ENCODE results near the gene XIRP2.
A peak's percentile ranks its signal among the peaks of the same experiment; 100 is the strongest.

Gene XIRP2, protein sequence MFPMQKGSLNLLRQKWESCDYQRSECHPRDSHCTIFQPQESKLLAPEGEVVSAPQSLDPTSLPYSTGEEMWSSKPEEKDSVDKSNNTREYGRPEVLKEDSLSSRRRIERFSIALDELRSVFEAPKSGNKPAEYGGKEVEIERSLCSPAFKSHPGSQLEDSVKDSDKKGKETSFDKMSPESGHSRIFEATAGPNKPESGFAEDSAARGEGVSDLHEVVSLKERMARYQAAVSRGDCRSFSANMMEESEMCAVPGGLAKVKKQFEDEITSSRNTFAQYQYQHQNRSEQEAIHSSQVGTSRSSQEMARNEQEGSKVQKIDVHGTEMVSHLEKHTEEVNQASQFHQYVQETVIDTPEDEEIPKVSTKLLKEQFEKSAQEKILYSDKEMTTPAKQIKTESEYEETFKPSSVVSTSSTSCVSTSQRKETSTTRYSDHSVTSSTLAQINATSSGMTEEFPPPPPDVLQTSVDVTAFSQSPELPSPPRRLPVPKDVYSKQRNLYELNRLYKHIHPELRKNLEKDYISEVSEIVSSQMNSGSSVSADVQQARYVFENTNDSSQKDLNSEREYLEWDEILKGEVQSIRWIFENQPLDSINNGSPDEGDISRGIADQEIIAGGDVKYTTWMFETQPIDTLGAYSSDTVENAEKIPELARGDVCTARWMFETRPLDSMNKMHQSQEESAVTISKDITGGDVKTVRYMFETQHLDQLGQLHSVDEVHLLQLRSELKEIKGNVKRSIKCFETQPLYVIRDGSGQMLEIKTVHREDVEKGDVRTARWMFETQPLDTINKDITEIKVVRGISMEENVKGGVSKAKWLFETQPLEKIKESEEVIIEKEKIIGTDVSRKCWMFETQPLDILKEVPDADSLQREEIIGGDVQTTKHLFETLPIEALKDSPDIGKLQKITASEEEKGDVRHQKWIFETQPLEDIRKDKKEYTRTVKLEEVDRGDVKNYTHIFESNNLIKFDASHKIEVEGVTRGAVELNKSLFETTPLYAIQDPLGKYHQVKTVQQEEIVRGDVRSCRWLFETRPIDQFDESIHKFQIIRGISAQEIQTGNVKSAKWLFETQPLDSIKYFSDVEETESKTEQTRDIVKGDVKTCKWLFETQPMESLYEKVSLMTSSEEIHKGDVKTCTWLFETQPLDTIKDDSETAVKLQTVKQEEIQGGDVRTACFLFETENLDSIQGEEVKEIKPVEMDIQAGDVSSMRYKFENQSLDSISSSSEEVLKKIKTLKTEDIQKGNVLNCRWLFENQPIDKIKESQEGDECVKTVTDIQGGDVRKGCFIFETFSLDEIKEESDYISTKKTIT (N-terminal part only)

DNA sequence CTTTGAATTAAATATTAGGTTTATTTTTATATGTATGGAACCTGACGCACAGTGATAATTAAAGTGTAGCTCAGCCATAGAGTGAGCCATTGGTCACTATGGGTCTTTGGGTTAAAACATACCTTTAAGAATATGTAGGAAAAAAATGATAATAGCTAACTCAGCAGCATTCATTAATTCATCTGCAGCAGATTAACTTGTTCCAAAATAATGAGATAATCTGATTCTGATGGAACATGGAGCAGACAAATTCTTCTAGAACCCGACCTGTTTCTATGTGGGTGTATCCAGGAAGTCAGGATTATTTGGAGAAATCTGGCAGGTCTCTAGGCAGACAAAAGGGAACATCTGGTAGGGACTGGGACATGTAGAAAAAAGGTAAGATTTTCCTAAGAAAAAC is at the start of gene XIRP2:
TSS of gene XIRP2 (plus strand) at position 301 of the 400 bp plus-strand sequence. CDS start 15,003 bp downstream, outside the sequence.
- no peak for DNase-seq

DNA sequence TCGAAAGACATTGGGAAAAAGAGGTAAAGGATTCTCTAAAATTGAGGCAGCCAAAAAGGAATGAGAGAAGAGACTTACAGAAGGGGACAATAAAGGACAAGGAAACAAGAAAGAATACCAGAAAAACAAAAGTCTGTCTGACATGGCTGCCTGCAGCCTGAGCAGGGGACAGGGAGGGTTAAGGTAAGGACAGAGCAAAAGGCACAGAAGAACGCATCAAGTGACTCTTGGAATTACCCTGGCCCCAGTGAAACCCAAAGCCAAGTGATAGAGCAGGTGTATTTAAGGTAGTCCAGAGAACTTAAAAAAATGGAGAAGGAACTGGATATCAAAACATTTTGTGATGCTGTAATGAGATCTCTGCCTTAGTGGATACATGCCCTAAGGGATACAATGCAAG is 47.1 kb upstream of the XIRP2 start:
- DNase-seq, result no peak

DNA sequence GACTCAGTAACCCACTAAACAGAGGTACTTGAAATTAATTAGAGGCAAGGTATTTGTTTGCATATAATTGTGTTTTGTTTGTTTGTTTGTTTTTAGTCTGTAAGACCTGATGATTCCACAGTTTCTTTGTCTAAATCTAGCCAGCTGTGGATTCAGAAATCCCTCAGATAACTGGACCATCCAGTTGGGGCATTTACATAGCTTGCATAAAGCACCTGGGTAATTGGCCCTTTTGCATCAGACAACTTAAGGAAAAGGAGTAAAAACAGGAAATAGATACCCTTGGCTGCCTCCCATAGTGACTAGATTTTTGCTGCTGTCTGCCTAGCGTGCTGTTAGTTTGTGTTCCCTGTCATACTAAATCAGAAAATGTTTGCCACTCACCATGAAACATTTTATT is 46.6 kb upstream of the XIRP2 start:
- DNase-seq, result no peak

DNA sequence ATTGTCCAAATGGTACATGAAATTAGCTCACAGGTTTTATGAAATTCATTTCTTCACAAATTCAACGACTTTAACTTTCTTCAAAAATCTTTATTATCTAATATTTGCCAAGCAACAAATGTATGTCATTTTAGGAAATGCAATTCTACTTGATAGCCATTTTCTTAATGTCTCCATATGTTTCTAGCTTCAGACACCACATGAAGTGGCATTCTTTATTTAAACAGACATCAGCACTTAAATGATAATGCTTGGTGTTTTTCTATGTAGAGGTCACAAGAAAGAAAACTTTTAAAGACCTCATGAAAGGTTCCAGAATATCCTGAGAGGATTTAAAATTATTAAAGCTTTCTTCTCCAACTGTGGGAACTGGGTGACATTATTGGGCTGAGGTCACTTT is 44.2 kb upstream of the XIRP2 start:
- DNase-seq, result no peak

DNA sequence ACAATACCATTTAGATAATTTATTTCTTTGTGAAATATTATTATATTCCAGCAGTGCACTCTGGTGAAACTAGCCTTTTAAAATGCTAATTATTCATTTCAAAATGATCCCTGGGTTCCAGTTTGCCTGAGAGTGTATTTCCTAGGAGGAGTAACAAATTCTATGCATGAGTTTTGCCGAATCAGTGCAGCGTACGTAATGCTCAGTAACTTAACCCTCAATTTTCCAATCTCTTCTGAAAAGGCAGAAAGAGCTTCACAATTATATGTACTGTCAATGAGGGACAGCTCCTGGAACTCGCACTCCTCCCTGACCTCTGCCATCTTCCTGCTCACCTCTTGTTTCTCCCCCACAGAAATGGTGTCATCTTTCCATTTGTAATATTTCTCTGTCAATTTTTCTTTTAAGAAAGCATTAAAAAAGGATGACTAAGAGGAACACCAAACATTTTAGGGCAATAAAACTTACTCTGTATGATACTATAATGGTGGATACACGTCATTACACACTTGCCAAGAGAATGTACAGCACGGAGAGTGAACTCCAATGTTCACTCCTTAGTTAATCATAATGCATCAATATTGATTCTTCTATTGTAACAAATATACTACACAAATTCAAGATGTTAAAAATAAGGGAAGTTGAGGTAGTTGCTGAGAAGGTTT is 25.7 kb upstream of the XIRP2 start:
- no peak for DNase-seq

DNA sequence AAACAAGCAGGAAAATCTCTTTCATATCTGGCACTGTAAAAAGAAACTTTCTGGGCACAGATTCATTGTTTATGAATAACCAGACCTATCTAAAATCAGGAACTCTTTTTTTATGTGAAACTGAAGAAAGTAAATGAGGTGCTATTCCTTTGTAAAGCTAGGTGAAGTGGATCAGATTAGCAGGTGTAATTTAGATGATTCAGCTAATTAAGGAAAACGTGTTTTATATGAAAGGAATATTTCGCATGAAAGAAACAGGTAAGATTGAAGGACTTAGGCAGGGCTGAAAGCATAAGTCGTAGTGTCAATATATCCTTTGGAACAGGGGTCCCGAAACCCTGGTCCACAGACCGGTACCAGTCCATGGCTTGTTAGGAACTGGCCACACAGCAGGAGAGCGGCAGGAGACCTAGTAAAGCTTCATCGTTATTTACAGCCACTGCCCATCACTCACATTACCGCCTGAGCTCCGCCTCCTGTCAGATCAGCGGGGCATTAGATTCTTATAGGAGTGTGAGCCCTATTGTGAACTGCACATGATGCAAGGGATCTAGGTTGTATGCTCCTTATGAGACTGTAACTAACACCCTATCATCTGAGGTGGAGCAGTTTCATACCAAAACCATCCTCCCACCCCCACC is 20.3 kb upstream of the XIRP2 start:
- DNase-seq, result no peak

DNA sequence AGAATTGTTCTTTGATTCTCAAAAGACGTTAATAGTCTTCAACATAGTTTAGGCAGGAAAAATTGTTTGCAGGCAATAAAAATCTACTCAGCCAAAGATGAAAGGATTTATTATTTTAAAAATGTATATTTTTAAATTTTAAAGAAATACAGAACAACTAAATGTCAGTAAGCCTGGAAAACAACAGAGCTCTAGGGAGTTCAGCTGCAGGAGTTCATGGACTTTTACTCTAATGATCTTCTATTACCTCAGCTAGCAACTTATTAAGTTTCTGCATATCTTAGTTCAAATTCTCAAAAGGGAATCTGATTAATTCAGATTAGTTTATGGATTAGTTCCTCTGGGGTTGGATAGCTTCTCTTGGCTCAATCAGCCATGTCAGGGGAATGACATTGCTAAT is 17.9 kb upstream of the XIRP2 start:
- no peak for DNase-seq

DNA sequence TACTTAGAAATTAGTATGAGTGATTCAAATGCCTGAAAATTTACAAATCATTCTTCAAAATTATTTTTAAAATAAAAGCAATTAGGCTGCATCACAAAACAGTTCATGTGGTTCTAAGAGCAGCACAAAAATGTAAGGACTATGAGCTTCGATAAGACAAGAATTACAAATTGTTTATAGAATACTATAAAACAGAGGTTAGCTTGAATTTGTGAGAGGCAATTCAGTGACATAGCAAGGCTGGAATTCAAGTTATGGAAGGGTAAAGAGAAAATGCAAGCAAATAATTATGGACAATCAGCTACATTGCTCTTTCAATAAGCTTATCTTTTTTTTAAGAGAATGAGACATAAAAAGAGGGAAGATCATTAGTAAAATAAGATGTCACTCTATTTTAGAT is 7.1 kb upstream of the XIRP2 start:
- no peak for DNase-seq

DNA sequence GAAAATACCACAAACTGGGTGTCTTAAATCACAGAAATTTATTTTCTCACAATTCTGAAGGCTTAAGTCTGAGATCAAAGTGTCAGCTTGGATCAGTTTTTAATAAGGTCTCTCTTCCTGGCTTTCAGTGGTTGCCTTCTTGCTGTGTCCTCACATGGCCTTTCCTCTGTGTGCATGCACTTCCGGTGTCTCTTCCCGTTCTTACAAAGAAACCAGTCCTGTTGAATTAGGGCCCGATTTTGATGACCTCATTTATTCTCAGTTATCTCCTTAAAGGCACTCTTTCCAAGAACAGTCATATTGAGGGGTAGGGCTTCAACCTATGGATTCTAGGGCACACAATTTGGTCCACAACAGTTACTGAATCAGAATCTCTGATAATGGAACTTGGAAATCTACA is 5.4 kb upstream of the XIRP2 start:
- DNase-seq, result no peak

DNA sequence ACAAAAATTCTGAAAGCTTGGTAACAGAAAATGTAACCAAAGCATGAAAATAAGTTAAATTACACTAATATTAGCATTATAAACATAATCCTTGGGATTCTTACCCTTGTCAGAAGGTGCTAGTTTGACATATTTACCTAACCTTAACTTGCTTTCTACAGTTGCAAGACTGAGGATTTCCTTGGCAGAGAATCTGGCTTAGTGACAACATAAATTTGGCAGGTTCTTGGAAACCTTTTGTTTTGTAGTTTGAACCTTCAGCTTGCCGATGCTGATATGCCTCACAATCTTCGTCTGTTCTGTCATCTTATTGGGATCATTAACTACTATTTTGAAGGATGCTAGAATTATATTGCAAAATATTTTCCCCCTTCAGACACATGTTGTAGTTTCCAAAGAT is 3.4 kb downstream of the XIRP2 start:
- DNase-seq, result no peak

DNA sequence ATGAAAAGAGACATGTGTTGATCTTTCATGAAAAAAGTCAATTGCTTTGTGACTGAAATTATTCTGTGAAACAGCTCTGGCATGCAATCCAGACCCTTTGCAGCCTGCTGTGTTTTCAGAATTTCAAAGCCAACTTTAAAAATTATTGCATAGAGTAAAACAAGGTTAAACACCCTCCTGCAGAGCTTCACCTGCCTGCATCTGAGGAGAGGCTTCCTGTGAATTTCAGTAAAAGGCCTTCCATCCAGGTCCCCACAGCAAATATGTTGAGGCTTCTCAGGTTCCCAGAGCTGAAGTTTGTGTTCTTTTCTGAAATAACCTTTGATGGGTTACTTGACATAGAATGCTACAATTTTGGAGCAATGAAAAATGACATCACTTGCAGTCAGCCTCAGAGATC is 4.1 kb downstream of the XIRP2 start:
- no peak for DNase-seq

DNA sequence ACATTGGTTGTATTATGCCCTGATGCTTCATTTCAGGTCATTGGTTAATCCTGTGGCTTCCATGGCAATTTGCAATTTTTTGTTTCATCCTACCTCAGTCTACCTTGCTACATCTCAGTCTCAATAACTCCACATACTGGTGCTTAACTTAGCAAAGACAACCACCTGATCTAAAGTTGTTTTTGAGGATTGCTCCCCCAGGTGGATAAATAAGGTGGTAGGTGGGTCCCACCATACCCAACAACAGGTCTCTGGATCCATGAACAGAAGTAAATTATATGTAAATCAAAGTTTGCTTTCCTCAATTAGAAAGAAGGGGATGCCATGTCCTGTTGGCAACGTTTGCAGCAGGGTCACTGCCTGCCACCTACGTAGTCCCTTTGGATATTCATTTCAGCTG is 7.0 kb downstream of the XIRP2 start:
- DNase-seq, result no peak

DNA sequence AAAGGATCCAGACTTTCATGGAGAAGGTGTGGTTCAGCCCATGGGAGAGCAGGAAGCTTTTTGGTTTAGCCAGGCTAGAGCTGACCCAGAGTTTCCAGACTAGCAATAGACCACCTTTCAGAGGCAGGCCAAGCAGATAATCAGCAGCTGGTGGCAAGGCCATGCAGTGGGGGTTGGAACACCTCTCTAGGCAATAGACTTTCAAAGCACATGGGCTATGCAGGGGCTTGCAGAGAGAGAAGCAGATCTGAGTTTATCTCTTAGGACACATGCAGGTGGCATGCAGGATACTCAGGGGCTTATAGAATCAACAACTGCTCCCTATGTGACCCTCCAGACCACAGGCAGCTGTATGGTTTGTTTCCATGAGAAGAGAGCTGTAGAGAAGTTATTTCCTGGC is 9.4 kb downstream of the XIRP2 start:
- DNase-seq, result no peak

DNA sequence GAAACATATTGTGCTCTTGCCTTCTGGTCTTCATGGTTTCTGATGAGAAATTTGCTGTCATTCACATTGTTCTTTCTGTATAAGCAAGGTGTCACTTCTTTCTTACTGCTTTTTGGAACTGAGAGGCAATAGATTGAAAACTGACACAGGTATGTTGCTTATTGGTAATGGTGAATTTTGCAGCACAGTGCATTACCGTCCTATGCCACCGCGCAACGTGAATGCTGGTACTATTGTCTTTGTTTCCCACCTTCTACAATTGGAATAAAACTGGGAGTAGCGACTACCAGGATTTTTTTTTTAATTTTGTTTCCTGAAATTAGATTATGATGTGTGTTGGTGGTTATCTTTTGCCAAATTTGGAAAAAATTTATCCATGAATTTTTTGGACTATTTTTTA is 11.4 kb downstream of the XIRP2 start:
- no peak for DNase-seq

DNA sequence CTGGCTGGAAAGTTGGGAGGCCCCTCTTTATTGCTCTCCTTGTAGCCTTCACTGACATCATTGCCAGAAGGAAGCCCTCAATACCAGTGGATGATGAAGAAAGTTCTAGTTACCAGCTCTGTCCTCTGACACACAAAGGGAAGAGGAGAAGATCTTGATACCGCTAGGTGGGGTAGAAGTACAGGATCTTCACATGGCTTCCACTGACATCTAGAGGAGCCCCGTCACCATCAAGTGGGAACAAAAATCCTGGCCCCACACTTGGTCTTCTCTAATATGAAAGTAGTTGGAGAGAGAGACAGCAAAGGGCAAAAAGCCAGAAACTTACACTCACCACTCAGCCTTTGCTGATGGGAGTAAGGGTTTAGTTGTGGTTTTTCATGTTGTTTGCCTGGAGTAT is 12.4 kb downstream of the XIRP2 start:
- peak; percentile 60 for DNase-seq

DNA sequence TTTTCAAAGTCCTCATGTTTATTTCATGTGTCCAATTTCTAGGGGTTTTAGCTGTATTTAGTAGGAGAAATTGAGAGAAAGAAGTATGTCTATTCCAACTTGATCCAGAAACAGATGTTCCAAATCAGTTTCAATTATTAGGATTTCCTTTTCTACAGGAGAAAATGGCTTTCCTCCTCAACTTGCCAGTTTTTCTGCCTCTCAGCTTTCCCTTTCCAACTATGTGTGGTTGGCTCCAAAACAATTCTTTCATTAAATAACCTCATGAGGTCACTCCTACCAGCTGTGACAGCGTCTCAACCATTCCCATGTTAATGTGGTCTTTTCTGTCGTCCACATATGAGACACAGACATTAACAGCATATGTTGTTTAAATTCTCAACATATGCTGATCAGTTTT is 13.1 kb downstream of the XIRP2 start:
- DNase-seq, result no peak

DNA sequence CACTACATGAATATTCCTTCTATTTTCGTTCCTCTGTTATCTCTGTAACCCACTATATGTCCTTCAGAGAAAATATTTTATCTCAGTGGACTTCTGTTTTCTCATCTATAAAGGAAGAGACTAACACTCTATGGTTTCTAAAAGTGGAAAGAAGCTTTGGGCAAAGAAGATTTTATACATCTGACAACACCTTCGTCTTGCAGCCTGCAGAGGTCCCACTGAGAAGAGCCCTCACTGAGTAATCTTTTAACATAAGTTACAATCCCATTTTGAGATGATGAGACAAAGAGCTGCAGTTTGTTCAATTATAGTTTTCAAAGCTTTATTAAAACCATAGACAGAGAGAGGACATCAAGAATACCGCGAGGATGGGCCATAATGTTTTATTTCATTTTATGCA is 28.7 kb downstream of the XIRP2 start:
- no peak for DNase-seq

DNA sequence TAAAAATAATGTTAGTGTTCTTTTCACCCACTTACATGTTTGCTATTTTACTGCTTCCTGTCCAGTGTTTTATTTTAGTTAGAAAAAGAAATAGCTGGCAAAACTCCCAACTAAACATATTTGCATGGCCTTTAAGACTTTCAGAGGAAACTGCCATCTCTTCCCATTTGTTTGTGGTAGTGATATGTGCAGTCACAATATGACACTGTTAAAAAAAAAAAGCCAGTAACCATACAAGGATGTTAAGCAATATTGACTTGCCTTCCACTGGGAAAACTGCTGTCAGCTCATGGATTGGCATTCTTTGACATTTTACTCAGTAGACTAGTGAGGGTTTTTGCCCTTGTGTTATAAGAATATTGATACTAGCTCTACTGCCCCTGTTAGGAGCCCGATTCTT is 29.1 kb downstream of the XIRP2 start:
- no peak for DNase-seq

DNA sequence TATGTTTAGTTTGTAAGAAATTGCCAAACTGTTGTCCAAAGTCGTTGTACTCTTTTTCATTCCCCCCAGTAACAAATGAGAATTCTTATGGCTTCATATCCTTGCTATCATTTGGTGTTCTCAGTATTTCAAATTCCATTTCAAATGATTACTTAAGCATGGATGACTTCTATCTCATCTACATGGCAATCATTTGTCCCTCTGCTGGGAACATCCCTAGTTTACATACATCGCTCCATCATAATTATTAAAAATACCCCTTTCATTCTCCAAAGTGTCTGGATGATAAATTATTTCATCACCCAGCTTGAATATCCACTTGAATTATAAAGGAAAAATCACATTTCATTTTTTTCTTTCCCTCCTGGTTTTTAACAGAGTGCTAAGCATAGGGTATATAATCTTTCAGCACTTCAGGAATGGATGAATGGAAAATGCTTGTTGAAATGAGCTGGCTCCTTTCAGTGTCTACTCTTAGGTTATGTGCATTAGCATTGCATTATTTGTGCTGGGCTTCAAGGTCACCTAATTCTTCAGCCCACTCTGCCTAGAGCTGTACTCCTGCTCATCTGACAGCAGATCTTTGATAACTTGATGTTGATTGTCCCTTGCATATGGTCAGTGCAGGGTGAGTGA is 33.1 kb downstream of the XIRP2 start:
- no peak for DNase-seq

DNA sequence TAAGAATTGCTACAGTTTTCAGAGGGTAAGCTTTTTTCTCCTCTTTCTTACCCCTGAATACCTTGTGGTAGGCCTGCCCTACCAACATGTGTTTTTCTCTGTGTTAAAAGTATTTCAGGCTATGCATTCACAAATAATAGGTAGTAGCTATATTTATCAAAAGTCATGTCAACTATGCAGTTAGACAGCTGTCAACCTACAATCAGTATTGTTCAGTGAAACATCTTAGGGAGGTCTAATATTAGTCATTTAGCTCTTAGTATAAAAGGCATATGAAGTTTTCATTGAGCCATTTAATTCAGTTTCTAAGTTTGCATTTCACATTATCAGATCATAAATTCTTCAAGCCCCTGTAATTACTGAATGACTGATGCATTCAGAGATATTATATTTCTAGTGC is 36.7 kb downstream of the XIRP2 start:
- DNase-seq, result no peak

DNA sequence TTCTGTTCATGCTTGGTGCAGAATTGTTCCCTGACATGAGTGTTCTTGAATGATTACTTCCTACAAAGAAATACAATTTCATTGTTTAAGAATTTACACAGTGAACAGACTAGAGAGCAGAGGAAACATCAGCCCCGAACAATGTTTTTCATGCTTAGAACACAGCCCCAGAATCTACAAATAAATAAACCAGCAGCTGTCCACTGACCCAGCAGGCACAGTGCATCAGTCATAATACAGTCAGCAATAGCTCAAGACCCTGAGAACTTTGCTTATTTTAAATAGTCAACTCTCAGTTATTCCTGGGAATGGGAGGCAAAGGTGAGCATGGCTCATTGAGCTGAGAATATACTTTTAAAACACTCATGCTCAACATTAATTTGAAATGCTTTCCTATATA is 38.4 kb downstream of the XIRP2 start:
- DNase-seq, result no peak

DNA sequence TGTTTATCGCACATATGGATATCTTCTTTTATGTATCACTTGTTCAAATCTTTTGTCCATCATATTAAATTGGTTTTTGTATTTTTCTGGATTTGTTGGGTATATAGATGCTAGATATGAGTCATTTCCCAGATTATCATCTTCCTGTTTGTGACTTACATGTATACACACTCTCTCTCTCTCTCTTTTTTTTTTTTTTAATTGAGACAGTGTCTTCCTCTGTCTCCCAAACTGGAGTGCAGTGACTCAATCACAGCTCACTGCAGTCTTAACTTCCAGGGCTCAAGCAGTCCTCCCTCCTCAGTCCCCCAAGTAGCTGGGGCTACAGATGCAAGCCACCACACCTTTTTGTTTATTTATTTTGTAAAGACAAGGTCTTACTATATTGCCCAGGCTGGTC is 43.8 kb downstream of the XIRP2 start:
- DNase-seq, result no peak

All from islet precursor cell (in vitro differentiated cells).